HUES6 (cell line): ENCODE data around the gene DPEP3.
"Not testable (repeated sequence)": the region's sequence is repeated elsewhere in the genome, so short reads cannot be mapped to it uniquely, and the experiment has no call there.

Experiments
- H3K27ac ChIP-seq: 2 replicates; pipeline ENCODE4 v1.7.0; 2013; ENCODE audit warnings: low read depth, mild to moderate bottlenecking, low read length, inconsistent platforms
- H3K27me3 ChIP-seq: 2 replicates; pipeline ENCODE4 v1.6.1; 2013; ENCODE audit warnings: low read length; ENCODE audit not compliant: control insufficient read depth, insufficient read depth
- H3K36me3 ChIP-seq: 2 replicates; pipeline ENCODE4 v1.6.1; 2013; ENCODE audit warnings: low read length; ENCODE audit not compliant: control insufficient read depth, insufficient read depth
- H3K4me1 ChIP-seq: 2 replicates; pipeline ENCODE4 v1.6.1; 2013; ENCODE audit warnings: low read length; ENCODE audit not compliant: control insufficient read depth, insufficient read depth
- H3K4me3 ChIP-seq: 2 replicates; pipeline ENCODE4 v1.5.1; 2013; ENCODE audit warnings: low read depth, low read length
- H3K9ac ChIP-seq: one replicate; pipeline ENCODE4 v1.6.1; 2013; ENCODE audit warnings: mild to moderate bottlenecking, low read length
- H3K9me3 ChIP-seq: 2 replicates; pipeline ENCODE4 v1.6.1; 2013; ENCODE audit warnings: low read depth, low read length; ENCODE audit not compliant: control insufficient read depth, insufficient read depth

DPEP3 gene

GRCh38 chr16:68005786-68006286, 25.5 kb upstream of the DPEP3 start:
- Histone ChIP-seq H3K4me1 (peaks cover 13% of the 10 kb centered on the region), H3K4me3 (no peak overlapping the region), H3K36me3 (no peaks in the 10 kb centered on the region), H3K27me3 (no peaks in the 10 kb centered on the region), H3K9ac (no peak overlapping the region), H3K9me3 (no peaks in the 10 kb centered on the region), H3K27ac (no peak overlapping the region)

DNA sequence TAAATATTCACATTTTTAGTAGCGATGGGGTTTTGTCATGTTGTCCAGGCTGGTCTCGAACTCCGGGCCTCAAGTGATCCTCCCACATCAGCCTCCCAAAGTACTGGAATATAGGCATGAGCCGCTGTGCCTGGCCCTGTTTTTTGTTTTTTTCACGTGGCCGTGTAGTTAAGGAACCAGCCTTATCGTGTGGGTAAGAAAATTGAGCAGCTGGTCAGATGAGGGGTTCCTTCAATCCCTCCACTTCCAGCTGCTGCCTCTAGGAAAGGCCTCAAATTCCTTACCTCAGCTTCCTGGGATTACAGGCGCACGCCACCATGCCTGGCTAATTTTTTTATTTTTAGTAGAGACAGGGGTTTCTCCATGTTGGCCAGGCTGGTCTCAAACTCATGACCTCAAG, 24.9 kb upstream of the DPEP3 start:
- Histone ChIP-seq H3K4me1 (peaks cover 13% of the 10 kb centered on the region), H3K4me3 (no peak overlapping the region), H3K36me3 (no peaks in the 10 kb centered on the region), H3K9me3 (no peaks in the 10 kb centered on the region), H3K27ac (no peak overlapping the region), H3K9ac (no peak overlapping the region), H3K27me3 (no peaks in the 10 kb centered on the region)

- Histone ChIP-seq H3K4me3 (no peak overlapping the region), H3K36me3 (no peaks in the 10 kb centered on the region), H3K9ac (no peak overlapping the region), H3K9me3 (no peaks in the 10 kb centered on the region), H3K4me1 (peaks cover 6% of the 10 kb centered on the region; the same call in 1 of the 2 replicates), H3K27ac (no peak overlapping the region), H3K27me3 (no peaks in the 10 kb centered on the region)
Observed at GRCh38 chr16:68003031-68003430, 22.7 kb upstream of the DPEP3 start.

- no peaks in the 10 kb centered on the region for H3K36me3 ChIP-seq
- no peaks in the 10 kb centered on the region for H3K9me3 ChIP-seq
- H3K27ac ChIP-seq: no peak overlapping the region
- H3K4me1 ChIP-seq: peaks cover 2% of the 10 kb centered on the region; the same call in 1 of the 2 replicates
- H3K9ac ChIP-seq: no peak overlapping the region
- H3K4me3 ChIP-seq: no peak overlapping the region
- no peaks in the 10 kb centered on the region for H3K27me3 ChIP-seq
Observed at GRCh38 chr16:68000450-68000849, 20.2 kb upstream of the DPEP3 start.

- Histone ChIP-seq H3K27ac (no peak overlapping the region), H3K4me1 (no peaks in the 10 kb centered on the region), H3K36me3 (no peaks in the 10 kb centered on the region), H3K9ac (no peak overlapping the region), H3K27me3 (no peaks in the 10 kb centered on the region), H3K9me3 (no peaks in the 10 kb centered on the region), H3K4me3 (no peak overlapping the region)
Observed at GRCh38 chr16:67999985-68000384, 19.7 kb upstream of the DPEP3 start.

- H3K36me3 ChIP-seq, H3K4me1 ChIP-seq, H3K4me3 ChIP-seq, H3K27ac ChIP-seq, H3K27me3 ChIP-seq, H3K9ac ChIP-seq, H3K9me3 ChIP-seq: not testable (repeated sequence)
Observed at GRCh38 chr16:67998779-67999688, 18.7 kb upstream of the DPEP3 start, which contains the start of gene DPEP2. Gene DPEP2, minus strand, starts transcription at chr16:67999484. Its CDS starts 6,272 bp downstream, at chr16:67993212.

GRCh38 chr16:67998231-67998778, 18.0 kb upstream of the DPEP3 start:
- not testable (repeated sequence) for H3K9me3 ChIP-seq, H3K4me1 ChIP-seq, H3K27me3 ChIP-seq, H3K36me3 ChIP-seq, H3K9ac ChIP-seq, H3K27ac ChIP-seq, H3K4me3 ChIP-seq

- H3K36me3 ChIP-seq: no peaks in the 10 kb centered on the region
- no peak overlapping the region for H3K9ac ChIP-seq
- no peaks in the 10 kb centered on the region for H3K9me3 ChIP-seq
- H3K27ac ChIP-seq: no peak overlapping the region
- peaks cover 11% of the 10 kb centered on the region for H3K27me3 ChIP-seq
- H3K4me1 ChIP-seq: 0 out of 2 replicates have a peak, but pooled peaks cover 3% of the 10 kb centered on the region
- H3K4me3 ChIP-seq: no peak overlapping the region
Observed at GRCh38 chr16:67996666-67997065, 16.4 kb upstream of the DPEP3 start.

- no peak overlapping the region for H3K9ac ChIP-seq
- no peak overlapping the region for H3K27ac ChIP-seq
- no peak overlapping the region for H3K4me3 ChIP-seq
- no peaks in the 10 kb centered on the region for H3K9me3 ChIP-seq
- 0 out of 2 replicates have a peak, but pooled peaks cover 3% of the 10 kb centered on the region for H3K4me1 ChIP-seq
- peaks cover 11% of the 10 kb centered on the region for H3K27me3 ChIP-seq
- no peaks in the 10 kb centered on the region for H3K36me3 ChIP-seq
Observed at GRCh38 chr16:67995423-67995822, 15.1 kb upstream of the DPEP3 start.

- H3K9ac ChIP-seq, H3K27ac ChIP-seq, H3K36me3 ChIP-seq, H3K4me1 ChIP-seq, H3K9me3 ChIP-seq, H3K4me3 ChIP-seq: not testable (repeated sequence)
- peaks cover 11% of the 10 kb centered on the region for H3K27me3 ChIP-seq
Observed at GRCh38 chr16:67994040-67994408, 13.7 kb upstream of the DPEP3 start.
